ENCODE results near the gene SPTBN1.
"Not testable (repeated sequence)": the region's sequence is repeated elsewhere in the genome, so short reads cannot be mapped to it uniquely, and the experiment has no call there.

SPTBN1 gene

DNA sequence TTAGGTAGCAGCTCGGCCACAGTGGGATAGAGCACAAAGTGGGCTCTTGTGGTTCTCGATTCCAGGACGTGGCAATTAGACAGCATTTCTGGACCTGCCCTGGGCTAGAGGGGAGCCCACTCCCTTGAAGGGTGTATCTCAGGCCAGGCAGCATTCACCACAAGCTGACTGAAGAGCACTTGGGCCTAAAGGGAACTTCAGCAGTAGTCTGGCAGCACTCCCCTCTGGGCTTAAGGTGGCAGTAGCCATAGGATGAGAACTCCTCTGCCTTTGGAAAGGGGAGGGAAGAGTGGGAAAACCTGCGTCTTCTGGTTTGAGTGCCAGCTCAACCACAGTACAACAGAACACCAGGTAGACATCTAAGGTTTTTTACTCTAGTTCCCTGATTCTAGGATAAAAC lies 239.3 kb downstream of the SPTBN1 start:
- no peak for ATAC-seq
- no peak for TF ChIP-seq ZNF70 (CRISPR knock-in tag; IDR thresholded peaks at IDR 0.05)
- no peak for TF ChIP-seq ZFP30 (CRISPR knock-in tag; IDR thresholded peaks at IDR 0.05)
- TF ChIP-seq, protein P1, sequence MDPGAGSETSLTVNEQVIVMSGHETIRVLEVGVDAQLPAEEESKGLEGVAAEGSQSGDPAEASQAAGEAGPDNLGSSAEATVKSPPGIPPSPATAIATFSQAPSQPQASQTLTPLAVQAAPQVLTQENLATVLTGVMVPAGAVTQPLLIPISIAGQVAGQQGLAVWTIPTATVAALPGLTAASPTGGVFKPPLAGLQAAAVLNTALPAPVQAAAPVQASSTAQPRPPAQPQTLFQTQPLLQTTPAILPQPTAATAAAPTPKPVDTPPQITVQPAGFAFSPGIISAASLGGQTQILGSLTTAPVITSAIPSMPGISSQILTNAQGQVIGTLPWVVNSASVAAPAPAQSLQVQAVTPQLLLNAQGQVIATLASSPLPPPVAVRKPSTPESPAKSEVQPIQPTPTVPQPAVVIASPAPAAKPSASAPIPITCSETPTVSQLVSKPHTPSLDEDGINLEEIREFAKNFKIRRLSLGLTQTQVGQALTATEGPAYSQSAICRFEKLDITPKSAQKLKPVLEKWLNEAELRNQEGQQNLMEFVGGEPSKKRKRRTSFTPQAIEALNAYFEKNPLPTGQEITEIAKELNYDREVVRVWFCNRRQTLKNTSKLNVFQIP (CRISPR knock-in tag; IDR thresholded peaks at IDR 0.05; ENCODE audit: borderline replicate concordance, low read depth) = no peak
- TF ChIP-seq ISL1 (CRISPR knock-in tag; IDR thresholded peaks at IDR 0.05) = no peak
- TF ChIP-seq, protein P2, sequence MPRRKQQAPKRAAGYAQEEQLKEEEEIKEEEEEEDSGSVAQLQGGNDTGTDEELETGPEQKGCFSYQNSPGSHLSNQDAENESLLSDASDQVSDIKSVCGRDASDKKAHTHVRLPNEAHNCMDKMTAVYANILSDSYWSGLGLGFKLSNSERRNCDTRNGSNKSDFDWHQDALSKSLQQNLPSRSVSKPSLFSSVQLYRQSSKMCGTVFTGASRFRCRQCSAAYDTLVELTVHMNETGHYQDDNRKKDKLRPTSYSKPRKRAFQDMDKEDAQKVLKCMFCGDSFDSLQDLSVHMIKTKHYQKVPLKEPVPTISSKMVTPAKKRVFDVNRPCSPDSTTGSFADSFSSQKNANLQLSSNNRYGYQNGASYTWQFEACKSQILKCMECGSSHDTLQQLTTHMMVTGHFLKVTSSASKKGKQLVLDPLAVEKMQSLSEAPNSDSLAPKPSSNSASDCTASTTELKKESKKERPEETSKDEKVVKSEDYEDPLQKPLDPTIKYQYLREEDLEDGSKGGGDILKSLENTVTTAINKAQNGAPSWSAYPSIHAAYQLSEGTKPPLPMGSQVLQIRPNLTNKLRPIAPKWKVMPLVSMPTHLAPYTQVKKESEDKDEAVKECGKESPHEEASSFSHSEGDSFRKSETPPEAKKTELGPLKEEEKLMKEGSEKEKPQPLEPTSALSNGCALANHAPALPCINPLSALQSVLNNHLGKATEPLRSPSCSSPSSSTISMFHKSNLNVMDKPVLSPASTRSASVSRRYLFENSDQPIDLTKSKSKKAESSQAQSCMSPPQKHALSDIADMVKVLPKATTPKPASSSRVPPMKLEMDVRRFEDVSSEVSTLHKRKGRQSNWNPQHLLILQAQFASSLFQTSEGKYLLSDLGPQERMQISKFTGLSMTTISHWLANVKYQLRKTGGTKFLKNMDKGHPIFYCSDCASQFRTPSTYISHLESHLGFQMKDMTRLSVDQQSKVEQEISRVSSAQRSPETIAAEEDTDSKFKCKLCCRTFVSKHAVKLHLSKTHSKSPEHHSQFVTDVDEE (CRISPR knock-in tag; IDR thresholded peaks at IDR 0.05) = no peak
- no peak for TF ChIP-seq GLIS3 (CRISPR knock-in tag; IDR thresholded peaks at IDR 0.05)
- no peak for TF ChIP-seq BACH2 (CRISPR knock-in tag; IDR thresholded peaks at IDR 0.05; ENCODE audit: borderline replicate concordance)
- TF ChIP-seq ZFP3 (CRISPR knock-in tag; IDR thresholded peaks at IDR 0.05) = no peak

DNA sequence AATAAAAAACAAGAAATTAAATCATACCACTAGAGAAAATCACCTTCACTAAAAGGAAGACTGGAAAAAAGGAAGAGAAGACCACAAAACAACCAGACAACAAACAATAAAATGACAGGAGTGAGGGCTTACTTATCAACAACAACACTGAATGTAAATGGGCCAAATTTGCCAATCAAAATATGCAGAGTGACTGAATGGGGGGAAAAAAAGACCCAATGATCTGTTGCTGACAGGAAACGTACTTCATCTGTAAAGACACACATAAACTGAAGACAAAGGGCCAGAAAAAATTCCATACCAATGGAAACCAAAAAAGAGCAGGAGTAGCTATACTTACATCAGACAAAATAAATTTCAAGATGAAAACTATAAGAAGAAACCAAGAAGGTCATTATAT lies 241.8 kb downstream of the SPTBN1 start:
- TF ChIP-seq, protein P3, sequence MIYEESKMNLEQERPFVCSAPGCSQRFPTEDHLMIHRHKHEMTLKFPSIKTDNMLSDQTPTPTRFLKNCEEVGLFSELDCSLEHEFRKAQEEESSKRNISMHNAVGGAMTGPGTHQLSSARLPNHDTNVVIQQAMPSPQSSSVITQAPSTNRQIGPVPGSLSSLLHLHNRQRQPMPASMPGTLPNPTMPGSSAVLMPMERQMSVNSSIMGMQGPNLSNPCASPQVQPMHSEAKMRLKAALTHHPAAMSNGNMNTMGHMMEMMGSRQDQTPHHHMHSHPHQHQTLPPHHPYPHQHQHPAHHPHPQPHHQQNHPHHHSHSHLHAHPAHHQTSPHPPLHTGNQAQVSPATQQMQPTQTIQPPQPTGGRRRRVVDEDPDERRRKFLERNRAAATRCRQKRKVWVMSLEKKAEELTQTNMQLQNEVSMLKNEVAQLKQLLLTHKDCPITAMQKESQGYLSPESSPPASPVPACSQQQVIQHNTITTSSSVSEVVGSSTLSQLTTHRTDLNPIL (CRISPR knock-in tag; IDR thresholded peaks at IDR 0.05; ENCODE audit: low read depth) = no peak
- no peak for TF ChIP-seq CSDC2 (CRISPR knock-in tag; IDR thresholded peaks at IDR 0.05)
- no peak for TF ChIP-seq OSR1 (CRISPR knock-in tag; IDR thresholded peaks at IDR 0.05)
- ATAC-seq = no peak

DNA sequence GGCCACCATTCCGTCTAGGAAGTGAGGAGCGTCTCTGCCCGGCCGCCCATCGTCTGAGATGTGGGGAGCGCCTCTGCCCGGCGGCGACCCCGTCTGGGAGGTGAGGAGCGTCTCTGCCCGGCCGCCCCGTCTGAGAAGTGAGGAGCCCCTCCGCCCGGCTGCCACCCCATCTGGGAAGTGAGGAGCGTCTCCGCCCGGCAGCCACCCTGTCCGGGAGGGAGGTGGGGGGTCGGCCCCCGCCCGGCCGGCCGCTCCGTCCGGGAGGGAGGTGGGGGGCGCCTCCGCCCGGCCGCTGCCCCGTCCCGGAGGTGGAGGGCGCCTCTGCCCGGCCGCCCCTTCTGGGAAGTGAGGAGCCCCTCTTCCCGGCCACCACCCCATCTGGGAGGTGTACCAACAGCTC lies 242.8 kb downstream of the SPTBN1 start:
- ATAC-seq = not testable (repeated sequence)

DNA sequence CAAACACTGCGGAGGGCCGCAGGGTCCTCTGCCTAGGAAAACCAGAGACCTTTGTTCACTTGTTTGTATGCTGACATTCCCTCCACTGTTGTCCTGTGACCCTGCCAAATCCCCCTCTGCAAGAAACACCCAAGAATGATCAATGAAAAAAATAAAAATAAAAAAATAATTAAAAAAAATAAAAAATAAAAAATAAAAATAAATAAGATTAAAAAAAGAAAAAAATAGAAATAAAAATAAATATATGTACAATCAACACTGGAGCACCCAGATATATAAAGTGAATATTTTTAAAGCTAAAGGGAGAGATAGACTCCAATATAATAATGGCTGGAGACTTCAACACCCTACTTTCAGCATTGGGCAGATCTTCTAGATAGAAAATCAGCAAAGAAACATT lies 243.5 kb downstream of the SPTBN1 start:
- TF ChIP-seq ZFP3 (CRISPR knock-in tag; IDR thresholded peaks at IDR 0.05) = no peak
- TF ChIP-seq CSDC2 (CRISPR knock-in tag; IDR thresholded peaks at IDR 0.05) = no peak
- TF ChIP-seq, protein P4, sequence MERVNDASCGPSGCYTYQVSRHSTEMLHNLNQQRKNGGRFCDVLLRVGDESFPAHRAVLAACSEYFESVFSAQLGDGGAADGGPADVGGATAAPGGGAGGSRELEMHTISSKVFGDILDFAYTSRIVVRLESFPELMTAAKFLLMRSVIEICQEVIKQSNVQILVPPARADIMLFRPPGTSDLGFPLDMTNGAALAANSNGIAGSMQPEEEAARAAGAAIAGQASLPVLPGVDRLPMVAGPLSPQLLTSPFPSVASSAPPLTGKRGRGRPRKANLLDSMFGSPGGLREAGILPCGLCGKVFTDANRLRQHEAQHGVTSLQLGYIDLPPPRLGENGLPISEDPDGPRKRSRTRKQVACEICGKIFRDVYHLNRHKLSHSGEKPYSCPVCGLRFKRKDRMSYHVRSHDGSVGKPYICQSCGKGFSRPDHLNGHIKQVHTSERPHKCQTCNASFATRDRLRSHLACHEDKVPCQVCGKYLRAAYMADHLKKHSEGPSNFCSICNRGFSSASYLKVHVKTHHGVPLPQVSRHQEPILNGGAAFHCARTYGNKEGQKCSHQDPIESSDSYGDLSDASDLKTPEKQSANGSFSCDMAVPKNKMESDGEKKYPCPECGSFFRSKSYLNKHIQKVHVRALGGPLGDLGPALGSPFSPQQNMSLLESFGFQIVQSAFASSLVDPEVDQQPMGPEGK (CRISPR knock-in tag; IDR thresholded peaks at IDR 0.05; ENCODE audit: borderline replicate concordance) = no peak
- no peak for TF ChIP-seq ZNF70 (CRISPR knock-in tag; IDR thresholded peaks at IDR 0.05)
- no peak for TF ChIP-seq ZNF565 (CRISPR knock-in tag; conservative IDR thresholded peaks at IDR 0.05; ENCODE audit: low read depth)
- TF ChIP-seq, protein P2 (CRISPR knock-in tag; IDR thresholded peaks at IDR 0.05) = no peak
- no peak for TF ChIP-seq RARB (CRISPR knock-in tag; IDR thresholded peaks at IDR 0.05)
- TF ChIP-seq ZFP30 (CRISPR knock-in tag; IDR thresholded peaks at IDR 0.05) = no peak
- TF ChIP-seq BACH2 (CRISPR knock-in tag; IDR thresholded peaks at IDR 0.05; ENCODE audit: borderline replicate concordance) = no peak
- TF ChIP-seq OSR1 (CRISPR knock-in tag; IDR thresholded peaks at IDR 0.05) = no peak
- no peak for TF ChIP-seq GLIS3 (CRISPR knock-in tag; IDR thresholded peaks at IDR 0.05)
- TF ChIP-seq, protein P3 (CRISPR knock-in tag; IDR thresholded peaks at IDR 0.05; ENCODE audit: low read depth) = no peak
- TF ChIP-seq ZNF8 (CRISPR knock-in tag; IDR thresholded peaks at IDR 0.05) = no peak
- TF ChIP-seq, protein P1 (CRISPR knock-in tag; IDR thresholded peaks at IDR 0.05; ENCODE audit: borderline replicate concordance, low read depth) = no peak
- ATAC-seq = no peak
